Embryonic facial prominence (tissue), 1 donor: ENCODE measurements around the gene FOXO1.
A peak's percentile ranks its signal among the peaks of the same experiment; 100 is the strongest.

Experiments used
- DNase-seq: peaks from one replicate; pipeline ENCODE4 v3.0.0-alpha.2; 2016; ENCODE audit errors: extremely low spot score

Gene FOXO1

GRCh38 chr13:40609972-40610726 is 56.3 kb downstream of the FOXO1 start:
- DNase-seq, result no peak

- DNase-seq, result no peak
These were observed 58.1 kb downstream of the FOXO1 start for GRCh38 chr13:40608308-40608707.

GRCh38 chr13:40605573-40605972 is 60.9 kb downstream of the FOXO1 start:
- DNase-seq, result no peak

GRCh38 chr13:40604135-40604534 is 62.3 kb downstream of the FOXO1 start:
- no peak for DNase-seq

- no peak for DNase-seq
These were observed 66.2 kb downstream of the FOXO1 start for GRCh38 chr13:40600149-40600751.

GRCh38 chr13:40599747-40600146 is 66.7 kb downstream of the FOXO1 start:
- DNase-seq, result no peak

GRCh38 chr13:40599124-40599523 is 67.3 kb downstream of the FOXO1 start:
- DNase-seq, result no peak

GRCh38 chr13:40598569-40598968 is 67.9 kb downstream of the FOXO1 start:
- no peak for DNase-seq

- DNase-seq, result no peak
These were observed 68.6 kb downstream of the FOXO1 start for GRCh38 chr13:40597735-40598365.

GRCh38 chr13:40596484-40596883 is 70.0 kb downstream of the FOXO1 start:
- no peak for DNase-seq

- no peak for DNase-seq
These were observed 70.7 kb downstream of the FOXO1 start for GRCh38 chr13:40595693-40596092.

GRCh38 chr13:40592035-40592434 is 74.4 kb downstream of the FOXO1 start:
- DNase-seq, result no peak

GRCh38 chr13:40591091-40591490 is 75.3 kb downstream of the FOXO1 start:
- DNase-seq, result no peak

GRCh38 chr13:40590112-40590862 is 76.2 kb downstream of the FOXO1 start:
- no peak for DNase-seq

- DNase-seq, result peak; percentile 11
These were observed 76.9 kb downstream of the FOXO1 start for GRCh38 chr13:40589285-40590109.

- no peak for DNase-seq
These were observed 78.3 kb downstream of the FOXO1 start for GRCh38 chr13:40588101-40588500.

GRCh38 chr13:40586886-40587565 is 79.4 kb downstream of the FOXO1 start:
- DNase-seq, result no peak

GRCh38 chr13:40585911-40586471 is 80.5 kb downstream of the FOXO1 start:
- DNase-seq, result no peak

- no peak for DNase-seq
These were observed 82.7 kb downstream of the FOXO1 start for GRCh38 chr13:40583738-40584137.

- DNase-seq, result no peak
These were observed 83.9 kb downstream of the FOXO1 start for GRCh38 chr13:40582531-40582930.

GRCh38 chr13:40581277-40581579 is 85.2 kb downstream of the FOXO1 start:
- no peak for DNase-seq
